HepG2 (cell line): ENCODE measurements around the gene TBXAS1.

Experiments used
- BHLHE40 ChIP-seq: IDR thresholded peaks from 2 replicates; pipeline ENCODE4 v1.6.1; 2011; ENCODE audit warnings: low read length, improper control_type of control experiment
- NKX3-1 ChIP-seq: sonication (generic); formaldehyde crosslinking; IDR thresholded peaks from 2 replicates; pipeline ENCODE4 v1.5.0; 2020; ENCODE audit warnings: missing genetic modification reagents
- NR2C2 ChIP-seq: sonication (generic); formaldehyde crosslinking; IDR thresholded peaks from 2 replicates; pipeline ENCODE4 v1.4.0; 2020; ENCODE audit warnings: missing genetic modification reagents, mild to moderate bottlenecking, moderate library complexity, borderline replicate concordance
- TAF1 ChIP-seq: sonication (generic); formaldehyde crosslinking; IDR thresholded peaks from 2 replicates; pipeline ENCODE4 v1.4.0; 2020; ENCODE audit warnings: missing genetic modification reagents
- ZNF138 ChIP-seq: sonication (generic); formaldehyde crosslinking; IDR thresholded peaks from 2 replicates; pipeline ENCODE4 v1.5.0; 2020; ENCODE audit warnings: mild to moderate bottlenecking, low read depth, missing genetic modification reagents
- ZNF296 ChIP-seq: sonication (generic); formaldehyde crosslinking; conservative IDR thresholded peaks from 2 replicates; pipeline ENCODE4 v1.5.0; 2020; ENCODE audit warnings: mild to moderate bottlenecking, missing genetic modification reagents
- TF ChIP-seq, protein P1 (sequence below), 2 experiments: IDR thresholded peaks; 2 replicates each; pipeline ENCODE4 v1.6.1; 2011 to 2012; ENCODE audit warnings: low read length in 2 of 2, borderline replicate concordance in 1 of 2, low read depth in 1 of 2, mild to moderate bottlenecking in 1 of 2, moderate library complexity in 1 of 2

DNA sequence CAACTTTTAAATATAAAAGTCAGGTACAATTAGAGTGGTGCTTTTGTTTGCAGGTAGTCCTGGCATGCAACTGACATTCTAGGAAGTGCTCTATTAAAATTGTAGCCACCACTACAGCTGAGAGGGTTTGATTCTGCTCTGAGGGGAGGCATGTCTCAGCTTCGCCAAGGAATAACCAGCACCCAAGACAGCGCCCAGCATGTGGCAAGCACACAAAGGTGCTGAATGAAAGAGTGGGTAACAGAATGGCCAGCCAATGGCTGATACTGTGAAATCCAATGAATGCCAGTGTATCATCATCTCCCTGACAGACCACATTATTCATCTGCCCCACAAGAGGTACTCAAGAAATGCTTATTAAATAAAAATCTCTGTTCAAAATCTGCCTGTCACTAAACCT lies 226.8 kb downstream of the TBXAS1 start:
- TF ChIP-seq ZNF296: no peak
- TF ChIP-seq ZNF138 (CRISPR knock-in tag): no peak
- no peak for TF ChIP-seq TAF1 (CRISPR knock-in tag)
- TF ChIP-seq NR2C2: no peak
- no peak for TF ChIP-seq BHLHE40
- TF ChIP-seq, protein P1, sequence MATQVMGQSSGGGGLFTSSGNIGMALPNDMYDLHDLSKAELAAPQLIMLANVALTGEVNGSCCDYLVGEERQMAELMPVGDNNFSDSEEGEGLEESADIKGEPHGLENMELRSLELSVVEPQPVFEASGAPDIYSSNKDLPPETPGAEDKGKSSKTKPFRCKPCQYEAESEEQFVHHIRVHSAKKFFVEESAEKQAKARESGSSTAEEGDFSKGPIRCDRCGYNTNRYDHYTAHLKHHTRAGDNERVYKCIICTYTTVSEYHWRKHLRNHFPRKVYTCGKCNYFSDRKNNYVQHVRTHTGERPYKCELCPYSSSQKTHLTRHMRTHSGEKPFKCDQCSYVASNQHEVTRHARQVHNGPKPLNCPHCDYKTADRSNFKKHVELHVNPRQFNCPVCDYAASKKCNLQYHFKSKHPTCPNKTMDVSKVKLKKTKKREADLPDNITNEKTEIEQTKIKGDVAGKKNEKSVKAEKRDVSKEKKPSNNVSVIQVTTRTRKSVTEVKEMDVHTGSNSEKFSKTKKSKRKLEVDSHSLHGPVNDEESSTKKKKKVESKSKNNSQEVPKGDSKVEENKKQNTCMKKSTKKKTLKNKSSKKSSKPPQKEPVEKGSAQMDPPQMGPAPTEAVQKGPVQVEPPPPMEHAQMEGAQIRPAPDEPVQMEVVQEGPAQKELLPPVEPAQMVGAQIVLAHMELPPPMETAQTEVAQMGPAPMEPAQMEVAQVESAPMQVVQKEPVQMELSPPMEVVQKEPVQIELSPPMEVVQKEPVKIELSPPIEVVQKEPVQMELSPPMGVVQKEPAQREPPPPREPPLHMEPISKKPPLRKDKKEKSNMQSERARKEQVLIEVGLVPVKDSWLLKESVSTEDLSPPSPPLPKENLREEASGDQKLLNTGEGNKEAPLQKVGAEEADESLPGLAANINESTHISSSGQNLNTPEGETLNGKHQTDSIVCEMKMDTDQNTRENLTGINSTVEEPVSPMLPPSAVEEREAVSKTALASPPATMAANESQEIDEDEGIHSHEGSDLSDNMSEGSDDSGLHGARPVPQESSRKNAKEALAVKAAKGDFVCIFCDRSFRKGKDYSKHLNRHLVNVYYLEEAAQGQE (IDR thresholded peaks at IDR 0.05; ENCODE audit: borderline replicate concordance in 1 of 2, low read depth in 1 of 2, low read length in 2 of 2): no peak
- no peak for TF ChIP-seq NKX3-1 (CRISPR knock-in tag)
